Effector CD4-positive, alpha-beta T cell (primary cell): ENCODE data around the gene DCBLD1.

Experiments
- DNase-seq: peaks from one replicate; pipeline ENCODE4 v3.0.0-alpha.2; 2020

The DCBLD1 gene

GRCh38 chr6:117472667-117473066 is 9.8 kb upstream of the DCBLD1 start:
- DNase-seq, result no peak

DNA sequence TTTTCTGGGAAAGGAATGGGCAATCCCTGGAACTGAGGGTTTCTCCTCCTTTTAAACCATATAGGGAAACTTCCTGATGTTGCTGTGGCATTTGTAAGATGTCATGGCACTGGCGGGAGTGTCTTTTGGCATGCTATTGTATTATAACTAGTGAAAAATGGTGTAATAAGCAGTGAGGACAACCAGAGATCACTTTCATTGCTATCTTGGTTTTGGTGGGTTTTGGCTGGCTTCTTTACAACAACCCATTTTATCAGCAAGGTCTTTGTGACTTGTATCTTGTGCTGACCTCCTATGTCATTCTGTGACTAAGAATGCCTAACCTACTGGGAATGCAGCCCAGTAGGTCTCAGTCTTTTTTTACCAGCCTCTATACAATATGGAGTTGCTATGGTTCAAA is 9.1 kb upstream of the DCBLD1 start:
- no peak for DNase-seq

DNA sequence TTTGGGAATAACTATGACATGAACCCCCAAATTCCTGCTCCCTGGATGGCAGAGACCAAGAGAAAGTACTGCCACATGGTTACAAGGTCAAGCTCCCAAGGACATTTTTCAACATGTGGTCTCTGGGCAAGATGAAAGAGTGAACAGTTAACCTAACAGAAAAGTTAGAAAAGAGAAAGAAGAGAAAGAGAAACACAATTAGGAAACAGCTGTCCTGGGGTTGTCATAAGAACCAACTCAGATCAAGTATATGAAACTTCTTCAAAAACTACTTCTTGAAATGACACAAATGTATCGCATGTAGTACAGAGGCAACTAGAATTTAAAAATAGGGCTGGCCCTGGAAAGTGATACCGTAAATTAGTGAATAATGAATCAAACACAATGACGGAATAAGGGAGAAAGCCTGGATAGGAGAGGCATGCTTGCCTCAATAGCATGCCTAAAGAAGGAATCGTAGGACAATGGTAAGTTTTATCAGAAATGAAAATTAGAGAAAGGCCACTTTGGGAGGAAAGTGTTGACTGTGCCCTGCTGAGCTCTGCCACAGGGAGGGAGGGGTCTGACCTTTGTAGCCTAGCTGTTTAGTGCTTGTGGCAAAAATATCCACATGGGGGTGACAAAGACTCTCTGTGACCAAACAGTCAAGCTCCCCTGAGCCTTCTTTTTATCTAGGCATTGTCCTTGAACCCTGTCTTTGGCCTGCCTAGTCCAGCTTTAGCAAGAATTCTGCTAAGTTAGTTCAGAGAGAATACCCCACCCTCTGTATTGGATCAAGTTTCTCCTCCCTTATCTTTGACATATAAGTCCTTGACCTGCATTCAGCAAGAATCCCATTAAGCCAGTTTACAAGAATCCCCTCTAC is 4.3 kb upstream of the DCBLD1 start:
- DNase-seq, result no peak

DNA sequence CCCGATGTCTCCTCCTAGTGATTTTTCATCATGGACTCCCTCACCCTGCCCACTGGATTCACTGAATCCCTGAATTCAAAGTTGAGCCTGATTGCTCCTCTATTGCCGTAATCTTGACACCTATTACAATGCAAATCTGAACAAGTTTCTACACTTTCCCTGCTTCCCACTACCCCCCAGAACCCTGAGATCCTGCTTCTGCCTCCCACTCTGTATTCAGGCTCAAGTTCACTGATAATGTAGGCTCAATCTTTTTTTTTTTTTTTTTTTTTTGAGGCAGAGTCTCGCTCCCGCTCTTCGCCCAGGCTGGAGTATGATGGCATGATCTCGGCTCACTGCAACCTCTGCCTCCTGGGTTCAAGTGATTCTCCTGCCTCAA is 3.6 kb upstream of the DCBLD1 start:
- DNase-seq, result no peak

DNA sequence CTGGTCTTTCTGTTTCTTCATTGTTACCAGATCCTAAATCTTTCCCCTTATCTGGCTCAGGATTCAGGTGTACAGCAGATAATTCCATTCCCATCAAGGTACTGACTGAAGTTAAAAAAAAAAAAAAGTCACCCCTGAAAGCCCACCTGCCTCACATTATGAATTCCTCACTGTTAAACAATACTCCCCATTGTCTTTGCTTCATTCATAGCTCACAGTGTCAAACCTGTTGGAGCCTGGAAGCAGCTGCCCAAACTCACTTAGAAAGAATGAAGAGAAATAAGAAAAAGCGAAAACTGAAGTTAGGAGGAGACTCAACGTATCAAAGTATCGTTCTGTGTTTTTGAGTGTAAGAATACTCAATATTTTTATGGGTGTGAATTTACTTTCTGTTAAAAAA is 1.8 kb upstream of the DCBLD1 start:
- no peak for DNase-seq

- DNase-seq, result no peak
These were observed 1.1 kb upstream of the DCBLD1 start for GRCh38 chr6:117481278-117481925.

GRCh38 chr6:117481926-117482239 is 591 bp upstream of the DCBLD1 start:
- DNase-seq, result no peak

DNA sequence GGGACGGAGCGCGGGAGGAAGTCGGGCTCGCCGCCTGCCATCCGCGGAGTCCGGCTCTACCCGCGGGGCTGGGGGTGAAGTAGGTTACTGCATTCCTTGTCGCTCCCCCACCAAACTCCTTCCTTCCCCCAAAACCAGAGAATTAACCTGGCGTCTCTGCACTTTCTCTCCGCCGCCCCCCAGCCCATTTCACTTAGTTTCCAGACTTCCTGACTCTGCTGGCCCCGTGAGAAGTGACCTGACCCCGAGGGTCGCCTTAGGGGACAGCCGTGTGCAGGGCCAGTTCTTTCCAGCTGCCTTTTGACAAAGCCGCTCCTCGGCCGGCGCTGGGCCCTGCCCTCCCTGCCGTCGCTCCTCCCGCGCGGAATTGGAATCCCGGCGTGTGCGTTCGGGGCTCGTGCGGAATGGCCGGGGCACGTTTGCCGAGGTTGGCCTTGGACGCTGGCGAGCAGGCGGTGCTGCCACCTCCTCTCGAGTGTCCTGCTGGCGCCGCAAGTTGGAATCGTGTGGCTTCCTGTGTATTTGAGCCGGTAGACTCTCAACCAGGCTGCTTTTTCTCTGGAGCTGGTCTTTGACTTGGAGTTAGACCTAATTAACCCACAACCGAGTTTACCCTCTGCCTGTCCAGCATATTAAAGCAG is 650 bp downstream of the DCBLD1 start:
- no peak for DNase-seq

DNA sequence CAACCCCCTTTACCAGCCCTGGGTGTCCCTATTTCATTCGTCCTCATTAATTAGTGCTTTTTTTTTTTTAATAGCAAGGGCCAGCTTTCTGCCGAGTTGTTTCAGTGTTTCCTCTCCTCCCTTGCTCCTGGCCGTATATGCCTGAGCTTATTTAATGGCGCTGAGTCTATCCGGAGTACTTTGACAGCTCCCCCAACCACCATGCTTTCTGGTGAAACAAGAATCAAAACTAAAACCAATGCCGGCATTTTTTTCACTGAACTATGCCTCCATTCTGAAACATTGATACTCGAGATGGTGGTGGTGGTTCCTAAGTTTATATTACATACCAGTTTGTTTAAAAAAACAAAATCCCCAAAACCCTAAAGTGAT is 1.2 kb downstream of the DCBLD1 start:
- no peak for DNase-seq

- DNase-seq, result no peak
These were observed 1.7 kb downstream of the DCBLD1 start for GRCh38 chr6:117484052-117484646.

GRCh38 chr6:117485433-117485832 is 3.0 kb downstream of the DCBLD1 start:
- no peak for DNase-seq

- no peak for DNase-seq
These were observed 5.3 kb downstream of the DCBLD1 start for GRCh38 chr6:117487821-117488220.

DNA sequence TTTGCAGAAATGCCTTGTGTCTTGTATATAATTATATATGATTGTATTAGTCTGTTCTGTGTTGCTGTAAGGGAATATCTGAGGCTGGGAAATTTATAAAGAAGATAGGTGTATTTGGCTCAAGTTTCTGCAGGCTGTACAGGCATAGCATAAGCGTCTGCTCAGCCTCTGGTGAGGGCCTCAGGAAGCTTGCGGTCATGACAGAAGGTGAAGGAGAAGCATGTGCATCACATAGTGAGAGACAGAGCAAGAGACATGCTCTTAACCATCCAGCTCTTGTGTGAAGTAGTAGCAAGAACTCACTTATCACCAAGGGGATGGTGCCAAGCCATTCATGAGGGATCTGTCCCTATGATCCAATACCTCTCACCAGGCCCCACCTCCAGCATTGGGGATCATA is 6.5 kb downstream of the DCBLD1 start:
- DNase-seq, result no peak

- DNase-seq, result no peak
These were observed 9.4 kb downstream of the DCBLD1 start for GRCh38 chr6:117491916-117492315.

DNA sequence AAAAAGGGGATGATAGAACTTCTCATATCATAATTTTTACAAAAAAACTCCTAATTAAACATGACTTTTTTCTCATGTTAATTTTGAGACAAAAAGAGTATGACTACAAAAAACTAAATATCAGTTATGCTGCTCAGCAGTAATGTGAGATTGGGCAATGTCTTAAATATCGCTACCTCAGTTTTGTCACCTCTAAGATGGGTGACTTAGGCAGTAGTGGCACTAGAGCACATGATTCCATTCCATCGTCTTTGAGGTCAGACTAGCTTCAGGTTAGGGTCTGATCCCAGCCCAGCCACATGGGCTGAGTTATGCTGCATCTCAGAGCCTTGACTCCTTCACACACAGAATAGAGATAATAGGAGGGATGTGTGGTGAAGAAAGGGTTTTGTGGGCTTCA is 11.0 kb downstream of the DCBLD1 start:
- no peak for DNase-seq

GRCh38 chr6:117494283-117494682 is 11.8 kb downstream of the DCBLD1 start:
- DNase-seq, result no peak

GRCh38 chr6:117494694-117495318 is 12.3 kb downstream of the DCBLD1 start:
- DNase-seq, result no peak

DNA sequence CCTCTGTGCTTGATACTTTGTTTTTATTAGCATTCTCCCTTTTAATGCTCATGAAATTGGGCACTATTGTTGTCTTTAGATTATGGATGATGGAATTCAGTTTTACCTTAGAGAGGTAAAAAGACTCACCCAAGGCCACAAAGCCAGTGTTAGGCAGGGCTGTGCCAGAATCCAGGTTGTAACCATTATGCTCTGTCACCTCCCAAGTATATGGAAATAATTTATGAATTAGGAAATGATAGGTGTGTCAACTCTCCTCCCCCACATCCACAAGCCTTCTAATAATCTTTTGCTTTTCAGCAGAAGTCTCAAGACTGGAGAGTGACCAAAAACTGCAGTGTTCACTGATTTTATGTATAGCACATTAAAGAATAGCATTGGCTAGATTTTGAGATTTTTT is 13.0 kb downstream of the DCBLD1 start:
- no peak for DNase-seq

DNA sequence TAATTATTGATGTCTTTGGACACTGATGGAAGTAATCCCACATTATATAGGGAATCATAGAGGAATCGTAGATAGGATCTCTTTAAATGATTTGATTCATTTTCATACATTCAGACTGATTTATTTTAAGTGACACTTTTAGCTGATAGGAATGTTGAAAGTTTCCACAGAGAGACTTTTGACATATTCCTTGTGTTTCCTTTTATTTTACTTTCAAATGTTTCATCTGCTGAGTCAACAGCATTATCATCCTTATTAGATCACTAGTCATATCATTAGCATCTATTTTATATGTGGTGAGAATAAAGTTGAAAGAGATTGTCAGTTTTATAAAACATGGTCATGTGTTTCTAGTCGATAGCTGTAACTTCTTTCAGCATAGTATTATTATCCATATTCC is 13.4 kb downstream of the DCBLD1 start:
- no peak for DNase-seq

GRCh38 chr6:117496383-117496990 is 14.0 kb downstream of the DCBLD1 start:
- no peak for DNase-seq

DNA sequence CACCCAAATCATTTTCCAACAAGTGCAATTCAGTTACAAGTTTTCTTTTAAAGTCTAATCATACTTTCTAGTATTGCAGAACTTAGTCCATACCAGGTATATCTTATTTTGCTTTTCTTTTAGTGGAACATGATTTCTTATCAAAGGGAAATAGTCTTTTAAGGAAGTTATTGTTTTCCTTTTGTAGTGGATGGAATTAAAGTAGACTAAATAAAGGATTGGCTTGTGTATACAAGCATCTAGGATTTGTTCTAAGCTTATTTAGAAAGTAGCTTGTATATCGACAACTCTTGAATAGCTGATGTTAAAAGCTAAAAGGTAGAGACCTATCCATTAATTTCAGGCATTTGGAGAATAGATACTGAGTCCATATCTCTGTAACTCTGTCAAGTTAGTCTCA is 14.8 kb downstream of the DCBLD1 start:
- no peak for DNase-seq

DNA sequence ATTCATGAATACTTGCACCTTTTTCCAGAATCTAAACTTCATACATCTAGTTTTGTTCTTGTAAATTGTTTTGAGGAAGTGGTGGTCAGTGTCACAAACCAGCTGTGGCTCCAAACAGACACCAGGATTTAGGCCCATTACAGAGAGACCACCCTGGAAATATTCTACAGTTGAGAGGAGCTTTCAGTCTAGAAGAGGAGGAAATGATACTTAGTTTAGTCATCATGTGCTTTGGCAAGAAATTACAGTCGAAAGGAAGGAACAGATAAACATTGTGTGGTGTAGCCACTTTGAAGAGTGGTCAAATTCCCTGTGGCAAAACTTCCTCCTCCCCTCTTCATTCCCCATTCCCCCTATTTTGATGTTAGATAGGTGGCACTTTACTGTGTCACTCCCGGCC is 15.7 kb downstream of the DCBLD1 start:
- DNase-seq, result no peak

DNA sequence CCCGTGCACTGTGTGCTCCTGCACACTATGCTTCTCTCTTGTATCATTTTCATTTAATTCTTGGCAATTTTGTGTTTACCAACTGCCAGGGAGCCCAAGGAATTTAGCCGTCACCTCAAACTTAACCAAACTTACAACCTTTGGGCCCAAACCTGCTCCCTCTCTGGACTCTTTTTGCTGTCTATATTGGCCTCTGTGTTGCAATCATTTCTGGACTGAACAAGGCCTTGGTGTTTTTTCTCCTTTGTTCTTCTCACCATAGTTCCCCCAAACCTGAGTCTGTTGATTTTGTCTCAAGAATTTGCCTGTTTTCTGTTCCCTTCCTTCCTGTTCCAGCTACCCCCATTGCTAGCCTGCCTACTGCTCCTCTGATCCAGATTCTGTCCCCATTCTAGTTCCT is 19.2 kb downstream of the DCBLD1 start:
- DNase-seq, result no peak
